Measurements from ENCODE around the gene DHRSX.

GRCh38 chrX:2424317-2424716 is 76.5 kb downstream of the DHRSX start:
- TF ChIP-seq CTCF (conservative IDR thresholded peaks at IDR 0.05) (no peak), ZFX (IDR thresholded peaks at IDR 0.05) (no peak)

All from C4-2B (cell line).